Measurements from ENCODE around the gene PBX1.

PBX1 gene

DNA sequence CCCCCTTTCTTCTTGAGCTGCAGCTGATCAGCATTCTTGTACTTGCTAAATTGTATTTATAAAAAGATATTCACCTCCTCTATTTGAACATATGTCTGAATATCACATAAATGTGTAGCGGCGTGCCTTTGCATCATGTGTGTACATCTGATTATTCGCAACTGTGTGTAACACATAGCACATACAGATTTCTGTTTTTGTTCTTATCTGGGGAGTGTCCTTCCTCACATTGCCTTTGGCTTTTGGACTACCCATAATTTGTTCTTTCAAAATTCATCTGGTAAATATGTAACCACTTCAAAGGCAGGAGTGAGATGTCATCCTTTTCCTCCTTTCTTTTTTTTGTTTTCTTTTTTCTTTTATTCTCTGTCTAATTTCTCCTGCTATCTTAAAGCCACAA is 113.6 kb downstream of the PBX1 start:
- DNase-seq, result no peak

DNA sequence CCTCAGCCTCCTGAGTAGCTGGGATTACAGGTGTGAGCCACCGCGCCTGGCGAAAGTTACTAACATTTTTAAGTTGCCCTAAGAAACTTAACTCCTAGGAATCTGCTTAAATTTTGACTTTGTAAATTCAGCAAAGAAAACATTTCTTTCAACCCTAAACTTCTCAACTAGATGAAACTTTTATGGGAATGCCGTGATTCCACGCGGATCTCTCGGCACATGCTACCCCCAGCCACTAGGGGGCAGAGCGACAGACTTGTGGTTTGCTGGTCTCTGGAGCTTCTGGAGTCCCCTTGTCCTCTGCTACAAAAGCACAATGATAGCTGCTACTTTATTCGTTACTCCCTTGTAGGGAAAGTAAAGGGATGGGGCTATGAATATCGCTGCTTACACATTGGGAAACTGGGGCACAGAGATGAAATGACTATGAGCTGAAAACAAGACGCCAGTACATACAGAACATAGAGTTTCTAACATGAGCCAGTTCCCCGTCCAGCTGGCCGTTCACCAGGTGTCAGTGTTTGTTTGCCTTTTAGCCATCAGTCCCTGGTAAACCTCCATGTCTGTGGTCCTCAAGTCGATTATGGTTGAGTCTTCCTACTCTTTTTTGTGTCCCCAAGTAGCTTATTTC is 114.7 kb downstream of the PBX1 start:
- DNase-seq, result no peak

DNA sequence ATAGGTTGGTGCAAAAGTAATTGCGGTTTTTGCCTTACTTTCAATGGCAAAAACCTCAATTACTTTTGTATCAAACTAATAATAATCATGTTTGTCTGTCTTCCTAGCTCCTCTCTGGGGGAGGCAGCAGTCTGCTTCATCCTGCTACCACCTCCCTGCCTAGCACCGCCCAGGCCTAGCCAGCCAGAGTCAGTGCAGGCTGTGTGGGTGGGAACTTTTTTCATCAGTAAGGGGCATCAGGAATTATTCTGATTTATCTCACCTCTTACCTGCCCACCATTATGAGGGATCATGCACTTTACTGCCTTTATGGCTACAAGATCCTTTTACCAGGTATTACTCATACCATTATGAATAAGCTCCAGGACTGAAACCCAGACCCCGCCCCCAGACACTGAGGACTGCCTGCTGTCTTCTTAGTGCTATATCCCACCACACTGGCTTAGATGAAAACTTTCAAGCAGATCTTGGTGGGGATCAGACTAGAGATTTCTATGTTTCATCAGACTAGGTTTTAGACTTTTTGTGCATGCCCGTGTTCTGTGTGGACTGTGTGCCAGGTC is 116.4 kb downstream of the PBX1 start:
- no peak for DNase-seq

DNA sequence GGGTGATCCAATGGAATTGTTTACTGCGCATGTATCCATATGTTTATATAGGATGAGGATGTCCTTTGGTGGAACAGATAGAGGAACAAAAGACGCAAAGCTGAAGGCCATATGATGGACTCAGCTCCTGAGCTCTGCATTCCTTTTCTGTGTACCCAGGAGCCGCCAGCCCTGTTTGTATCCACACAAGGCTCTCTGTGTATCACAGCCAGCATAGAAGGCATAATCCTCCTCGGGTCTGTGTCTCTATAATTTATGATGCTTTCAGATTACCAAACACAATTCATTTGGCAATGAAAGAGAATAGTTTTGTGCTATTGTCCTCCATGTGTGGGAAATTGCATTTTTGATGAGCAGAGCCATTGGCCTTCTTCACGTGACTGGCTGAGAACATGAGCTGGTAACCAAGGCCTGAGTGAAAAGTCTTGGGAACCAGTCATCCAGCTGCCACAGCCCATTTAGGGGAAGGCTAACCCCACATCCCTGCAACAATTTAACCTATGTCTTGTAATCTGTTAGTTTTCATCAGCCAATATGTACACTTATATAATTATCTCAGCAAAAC is 119.2 kb downstream of the PBX1 start:
- DNase-seq, result no peak

DNA sequence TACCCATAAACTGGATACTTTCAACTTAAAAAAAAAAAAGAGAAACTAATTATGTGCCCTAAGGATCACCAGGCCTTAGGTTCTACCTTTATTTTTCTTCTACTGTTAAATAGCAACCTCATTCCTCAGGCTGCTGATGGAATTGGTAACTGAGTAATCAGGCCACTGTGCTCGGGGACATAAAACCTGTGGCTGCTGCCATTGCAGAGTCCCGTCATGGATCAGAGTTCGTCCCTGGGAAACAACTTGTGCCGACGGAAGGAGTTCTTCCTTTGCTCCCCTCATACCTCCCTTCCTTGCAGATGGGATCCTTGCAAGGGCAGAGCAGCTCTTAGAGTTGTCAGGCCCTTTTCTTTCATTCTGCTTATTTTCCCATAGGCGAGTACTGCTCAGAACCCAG is 123.6 kb downstream of the PBX1 start:
- DNase-seq, result no peak

DNA sequence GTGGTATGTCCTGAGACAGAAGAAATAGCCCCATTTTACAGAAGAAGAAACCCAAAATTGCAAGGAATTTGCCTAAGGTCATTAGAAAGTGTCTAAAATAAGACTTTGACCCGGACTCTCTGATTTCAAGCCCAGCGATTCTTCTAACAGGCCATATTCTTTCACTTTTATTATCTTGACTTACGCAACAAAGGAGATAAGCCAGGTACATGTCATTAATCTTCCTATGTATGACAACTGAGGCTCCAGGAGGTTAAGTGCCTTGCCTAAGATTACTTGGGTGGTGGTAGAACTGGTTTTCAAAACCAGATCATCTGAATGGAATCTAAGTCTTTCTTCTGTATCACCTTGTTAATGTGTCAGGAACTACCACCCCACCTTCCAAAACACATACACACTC is 124.3 kb downstream of the PBX1 start:
- DNase-seq, result no peak

DNA sequence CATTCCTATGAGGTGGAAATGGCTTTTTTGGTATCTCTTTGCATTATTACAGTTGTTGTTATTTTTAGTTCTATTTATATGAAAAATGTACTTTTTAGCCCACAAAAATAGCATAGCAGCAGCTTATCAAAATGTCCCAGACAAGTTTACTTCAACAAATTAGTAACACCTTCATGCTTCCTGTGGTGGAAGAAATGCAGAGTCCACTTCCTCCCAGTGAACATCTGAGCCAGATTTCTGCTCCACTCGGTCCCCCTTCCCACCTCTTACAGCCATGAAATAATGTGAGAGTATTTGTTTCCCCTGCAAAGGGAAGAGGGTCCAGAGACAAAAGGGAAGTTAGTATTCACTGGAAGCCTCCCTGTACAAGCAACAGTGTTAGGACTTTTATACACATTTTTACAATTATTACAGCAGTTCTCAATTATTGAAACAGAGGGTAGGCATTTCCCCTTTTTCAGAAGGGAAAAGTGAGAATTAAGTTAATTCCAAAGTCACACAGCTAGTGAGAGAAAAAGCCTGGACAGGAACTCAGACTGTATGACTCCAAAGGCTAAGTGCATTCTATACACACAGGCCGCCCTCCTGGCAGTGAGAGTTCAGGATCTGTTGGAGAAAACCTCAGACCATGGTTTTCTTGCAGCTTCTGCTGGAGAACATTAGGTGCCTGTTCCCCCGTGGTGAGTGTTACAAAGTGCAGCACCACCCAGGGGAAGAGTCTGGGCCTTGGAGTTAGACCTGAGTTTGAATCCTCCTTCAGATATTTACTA is 126.5 kb downstream of the PBX1 start:
- no peak for DNase-seq

DNA sequence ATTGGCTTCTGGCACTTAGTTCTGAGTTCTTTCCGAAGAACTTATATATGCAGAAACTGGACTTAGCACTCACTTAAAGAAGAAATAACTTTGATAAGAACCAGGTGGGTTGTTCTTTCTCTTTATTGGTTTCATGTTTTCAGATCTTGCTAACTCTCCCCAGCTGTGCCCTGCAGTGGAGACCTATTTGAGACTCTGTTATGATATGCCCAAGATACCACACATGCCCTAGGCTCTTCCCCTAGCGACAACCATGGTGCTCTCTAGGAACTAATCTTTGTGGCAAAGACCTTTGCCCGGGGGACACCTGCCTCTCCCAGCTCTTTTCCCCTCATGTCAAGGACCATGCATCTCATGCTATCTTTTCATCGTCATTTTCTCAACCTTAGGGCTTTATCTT is 128.8 kb downstream of the PBX1 start:
- no peak for DNase-seq

DNA sequence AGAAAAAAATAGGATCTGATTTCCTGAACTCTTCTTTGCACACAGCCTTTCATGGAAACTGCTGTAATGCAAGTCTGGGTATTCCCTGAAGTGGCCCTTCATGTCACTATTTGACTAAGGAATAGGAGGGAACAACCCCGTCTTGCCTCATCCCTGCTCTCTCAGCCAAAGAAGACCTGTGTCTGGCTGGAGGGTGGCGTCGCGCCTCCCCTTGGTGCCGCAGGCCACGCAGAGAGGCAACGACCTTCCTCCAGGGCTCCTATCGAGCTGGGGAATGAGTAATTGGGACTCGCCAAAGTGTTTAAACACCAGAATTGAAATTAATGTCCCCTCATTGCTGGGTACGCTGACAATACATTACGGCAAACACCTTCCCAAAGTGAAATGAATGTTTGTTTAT is 129.8 kb downstream of the PBX1 start:
- no peak for DNase-seq

DNA sequence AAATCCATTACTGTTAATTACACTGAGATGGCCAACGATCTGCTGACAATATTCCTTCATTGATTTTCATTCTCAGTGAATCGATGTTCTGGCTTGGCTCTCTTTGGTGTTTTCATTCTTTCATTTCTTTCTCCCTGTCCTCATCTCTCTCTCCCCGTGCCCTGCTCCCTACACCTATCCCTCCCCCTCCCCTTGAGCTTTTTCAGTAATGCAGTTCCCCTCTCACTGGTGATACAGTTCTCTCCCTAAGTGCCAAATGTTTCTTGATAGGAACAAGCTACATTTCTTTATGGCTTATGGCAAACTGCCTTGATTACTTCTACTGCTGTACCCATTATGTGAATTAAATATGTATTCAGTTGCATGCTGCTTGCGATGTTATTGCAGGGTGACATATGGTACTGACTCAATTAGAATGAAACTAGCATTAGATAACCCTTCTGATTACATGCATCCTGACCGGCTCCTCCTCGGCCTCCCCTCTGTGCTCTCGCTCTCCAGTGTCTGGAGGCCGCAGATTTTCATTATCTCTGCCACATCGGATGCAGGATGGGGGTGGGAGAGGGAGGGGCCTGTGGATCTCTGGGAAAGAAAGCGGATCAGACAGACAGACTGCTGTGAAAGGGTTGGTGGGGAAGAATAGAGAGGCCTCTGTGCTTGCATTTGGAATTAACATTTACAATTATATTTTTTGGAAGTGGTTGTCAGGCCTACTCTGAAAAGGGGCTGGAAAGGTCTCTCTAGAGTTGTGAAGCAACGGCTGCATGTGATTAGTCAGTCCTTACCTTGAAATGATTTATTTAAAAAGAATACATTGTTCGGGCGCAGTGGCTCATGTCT is 130.9 kb downstream of the PBX1 start:
- no peak for DNase-seq

DNA sequence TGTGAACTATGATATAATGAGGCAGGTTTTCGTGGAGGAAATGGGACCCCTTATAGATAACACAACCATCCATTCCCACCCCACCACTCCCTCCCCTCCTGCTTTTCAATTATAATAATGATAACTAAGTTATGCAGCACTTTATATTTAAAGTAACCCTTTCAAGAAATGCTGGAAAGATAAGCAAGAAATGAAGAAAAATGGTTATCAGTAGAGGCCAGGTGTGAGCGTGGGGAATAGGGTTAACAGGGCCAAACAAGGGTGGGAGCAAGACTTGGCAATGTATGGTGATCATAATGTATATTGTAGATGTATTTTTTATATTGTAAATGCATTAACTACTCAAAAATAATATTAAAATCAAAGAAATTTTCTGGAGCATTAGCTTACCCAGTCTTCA is 133.4 kb downstream of the PBX1 start:
- DNase-seq, result no peak

DNA sequence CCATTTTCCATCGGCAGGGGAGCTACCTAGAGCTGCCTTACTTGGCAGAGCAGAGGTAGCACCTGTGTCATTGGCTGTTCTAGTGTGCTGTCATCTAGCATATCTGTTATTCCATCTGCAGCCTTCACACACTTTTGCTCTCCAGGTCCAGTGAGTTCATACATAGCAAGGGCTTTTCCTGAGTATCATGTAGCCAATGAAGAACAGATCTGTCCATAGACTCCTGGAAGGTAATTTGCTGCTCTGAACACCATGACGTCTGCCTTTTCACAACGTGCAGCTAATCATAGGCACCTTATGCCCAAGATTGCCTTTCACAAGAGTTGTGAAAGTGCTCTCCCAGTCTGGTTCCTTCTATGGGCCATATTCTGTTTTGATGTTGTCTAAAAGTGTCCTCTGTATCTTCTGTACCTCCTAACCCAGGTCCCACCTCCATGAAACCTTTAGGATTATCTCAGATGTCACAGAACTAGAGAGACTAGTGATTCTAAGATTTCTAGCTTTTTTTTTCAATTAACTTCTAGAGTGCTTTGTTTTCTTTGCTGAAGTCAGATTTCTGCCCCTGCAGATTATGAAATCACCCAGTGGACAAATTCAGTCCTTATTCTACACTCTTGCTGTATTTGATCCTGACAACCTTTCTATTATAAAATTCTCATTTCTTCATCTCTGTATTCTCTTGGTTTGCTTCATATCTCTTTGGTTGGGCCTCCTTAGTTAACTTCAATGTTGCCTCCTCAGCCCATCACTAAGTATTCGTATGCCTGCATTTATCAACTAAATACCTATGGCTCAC is 134.8 kb downstream of the PBX1 start:
- DNase-seq, result no peak

DNA sequence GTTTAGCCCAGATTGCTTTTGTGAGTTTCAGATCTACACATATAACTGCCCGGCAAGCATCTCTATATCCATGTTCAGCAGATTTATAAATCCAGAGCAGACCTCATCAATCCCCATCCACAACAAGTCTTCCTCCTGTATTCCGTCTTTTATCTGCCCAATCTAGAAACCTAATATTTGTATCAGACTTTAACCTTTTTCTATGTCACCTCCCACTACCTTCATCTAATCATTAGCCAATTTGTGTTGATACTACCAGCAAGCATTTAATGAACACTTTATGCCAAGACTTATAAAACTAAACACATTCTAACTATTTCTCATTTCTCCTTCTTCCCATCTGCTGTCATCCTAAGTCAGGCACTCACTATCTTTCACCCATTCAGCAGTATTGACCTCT is 135.5 kb downstream of the PBX1 start:
- no peak for DNase-seq

DNA sequence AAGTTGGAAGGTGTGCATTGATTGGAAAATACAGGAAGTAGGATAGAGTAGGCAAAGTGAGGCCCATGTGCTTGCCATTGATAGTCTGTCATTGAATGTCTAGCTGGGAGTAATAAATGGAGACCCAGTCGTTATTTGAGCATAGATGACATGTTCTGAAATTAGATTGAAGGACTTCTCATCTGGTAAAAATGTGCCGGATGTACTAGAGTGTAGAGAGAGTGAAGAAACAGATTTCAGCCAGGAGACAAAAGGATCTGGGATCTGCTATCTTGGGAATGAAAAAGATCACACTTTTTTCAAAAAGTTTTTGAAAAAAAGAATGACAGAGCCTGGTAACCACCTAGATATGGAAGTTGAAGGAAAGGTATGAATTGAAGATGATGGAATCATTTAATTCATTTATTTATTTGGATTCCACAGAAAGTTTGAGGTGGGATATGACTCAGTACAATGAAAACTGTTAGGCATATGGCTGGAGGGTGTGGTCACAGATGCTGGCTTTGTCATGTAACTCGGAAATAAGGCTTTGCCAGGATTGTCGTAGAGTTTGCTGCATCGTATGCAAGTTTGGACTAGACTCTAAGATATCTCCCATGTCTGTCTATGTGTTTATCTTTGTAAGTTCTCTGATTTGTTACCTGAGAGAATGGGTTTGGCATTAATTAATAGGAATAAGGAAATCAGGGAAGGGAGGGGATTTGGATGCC is 137.1 kb downstream of the PBX1 start:
- no peak for DNase-seq

DNA sequence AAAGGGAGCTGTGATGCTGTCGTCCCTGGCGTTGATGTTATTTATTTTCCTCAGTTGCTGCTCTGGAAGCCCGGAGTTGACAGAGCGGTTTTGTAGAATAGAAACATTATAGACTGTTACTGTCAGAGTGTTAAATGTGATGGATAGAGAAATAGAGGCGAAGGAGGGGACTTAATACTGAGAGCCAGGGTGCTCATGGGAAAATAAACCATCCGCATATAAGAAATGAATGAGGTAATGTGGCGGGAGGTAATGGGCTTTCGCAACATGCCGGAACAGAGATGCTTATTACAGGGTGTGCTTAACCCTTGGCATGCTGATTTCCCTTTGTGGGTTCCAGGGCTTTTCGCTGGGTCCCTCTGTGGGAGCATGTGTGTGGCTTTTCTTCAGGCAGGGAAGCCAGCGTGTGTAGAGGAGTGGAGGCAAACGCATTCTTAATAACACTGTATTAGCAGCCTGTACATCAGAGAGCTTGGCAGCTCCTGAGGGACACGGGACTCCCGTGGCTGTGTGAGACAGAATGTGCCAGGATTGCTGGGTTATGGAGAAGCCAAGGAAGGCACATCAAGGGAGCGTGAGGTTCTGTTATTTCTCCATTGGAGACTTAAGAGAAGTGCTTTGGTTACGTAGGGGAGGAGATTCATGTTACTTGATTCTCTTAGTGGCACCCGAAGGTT is 141.0 kb downstream of the PBX1 start:
- DNase-seq, result no peak

DNA sequence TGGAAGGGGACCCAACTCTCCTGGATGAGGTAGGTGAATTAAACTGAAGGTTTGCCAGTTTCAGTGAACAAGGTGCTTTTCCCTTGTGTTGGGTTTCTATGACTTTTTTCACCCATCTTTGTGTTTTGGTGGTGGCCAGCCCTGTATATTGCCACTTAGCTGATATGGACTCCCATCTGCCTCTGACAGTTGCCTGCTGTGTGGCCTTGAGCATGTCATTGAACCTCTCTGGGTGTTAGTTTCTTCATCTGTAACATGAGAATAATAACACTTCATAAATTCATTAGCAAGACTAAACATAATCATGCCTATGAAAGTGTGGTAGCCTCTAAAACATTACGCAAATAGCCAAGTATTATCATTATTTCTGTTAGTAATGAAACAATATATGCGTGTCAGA is 141.7 kb downstream of the PBX1 start:
- no peak for DNase-seq

DNA sequence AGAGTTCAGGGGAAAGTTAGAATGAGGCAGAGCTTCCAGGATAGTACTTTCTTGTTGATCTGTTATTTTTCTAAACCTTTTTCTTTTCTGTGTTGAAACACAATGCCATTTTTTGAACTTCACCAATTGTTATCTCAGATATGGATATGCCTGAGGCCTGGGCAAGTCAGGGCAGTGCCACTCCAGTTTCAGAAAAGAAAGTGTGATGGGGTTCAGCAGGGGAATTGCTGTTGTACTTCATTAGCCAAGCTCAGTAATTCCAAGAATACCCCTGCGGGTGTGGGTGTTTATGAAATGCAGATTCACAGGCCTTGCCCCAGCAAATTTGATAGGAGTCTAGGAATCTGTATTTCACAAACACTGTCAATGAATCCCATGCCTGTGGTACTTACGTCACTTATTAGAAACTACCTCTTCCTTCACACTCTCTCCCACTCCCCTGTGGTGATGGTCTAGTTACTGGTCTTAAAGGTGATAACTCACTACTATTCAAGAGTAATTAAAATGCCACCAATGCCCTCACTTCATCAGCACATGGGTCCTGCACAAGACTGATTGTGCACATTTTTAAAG is 142.3 kb downstream of the PBX1 start:
- no peak for DNase-seq

DNA sequence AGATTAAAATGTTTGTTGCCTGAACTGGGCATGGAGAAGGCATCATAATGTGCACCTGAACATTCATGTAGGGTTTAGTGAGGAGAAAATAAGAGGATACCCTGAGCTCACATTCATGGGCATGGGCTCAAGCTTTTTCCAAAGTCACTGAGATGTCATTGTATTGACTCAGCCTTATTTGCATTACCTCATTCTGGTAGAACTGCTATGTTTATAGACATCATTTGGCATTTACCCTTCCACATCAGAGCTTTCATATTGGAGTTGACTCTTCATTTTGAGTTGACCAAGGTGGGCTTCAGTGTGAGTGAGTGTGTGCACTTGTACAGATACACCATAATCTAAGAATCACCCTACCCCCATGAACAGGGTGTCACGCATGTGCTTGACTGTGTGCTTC is 143.2 kb downstream of the PBX1 start:
- no peak for DNase-seq

DNA sequence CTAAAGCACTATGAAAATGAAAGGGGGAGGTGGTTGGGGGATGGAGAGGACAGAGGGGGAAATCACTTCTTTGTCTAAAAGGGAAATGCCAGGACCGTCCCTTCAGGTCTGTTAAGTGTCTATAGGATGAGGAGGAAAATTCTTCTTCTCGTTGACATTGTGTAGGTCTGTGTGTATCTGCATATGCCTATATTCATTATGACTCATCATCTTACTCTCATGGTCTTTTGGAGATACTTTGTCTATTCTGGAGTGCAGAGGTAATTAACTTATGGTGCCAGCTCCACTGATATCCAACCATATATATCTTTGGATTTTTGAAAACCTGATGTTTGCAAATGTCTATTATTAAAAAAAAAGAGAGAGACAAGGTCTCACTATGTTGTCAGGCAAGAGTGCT is 143.7 kb downstream of the PBX1 start:
- DNase-seq, result no peak

DNA sequence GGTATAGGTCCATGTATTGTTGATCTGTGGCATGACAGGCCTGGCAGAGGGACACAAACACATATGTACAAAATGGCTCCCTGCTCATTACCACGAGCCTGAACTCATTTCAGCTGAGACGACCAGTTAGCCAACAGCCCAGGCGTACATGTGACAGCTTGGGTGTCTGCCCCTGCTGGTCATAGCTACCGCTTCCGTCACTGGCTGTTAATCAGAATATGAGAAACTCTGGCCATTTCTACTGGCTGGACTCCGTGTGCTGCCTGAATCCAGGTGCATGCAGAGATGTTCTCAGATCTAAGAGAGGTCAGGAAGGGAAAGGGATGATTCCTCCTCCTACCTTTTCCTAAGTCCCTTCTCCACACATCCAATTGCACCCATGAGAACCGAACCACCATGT is 144.5 kb downstream of the PBX1 start:
- no peak for DNase-seq

DNA sequence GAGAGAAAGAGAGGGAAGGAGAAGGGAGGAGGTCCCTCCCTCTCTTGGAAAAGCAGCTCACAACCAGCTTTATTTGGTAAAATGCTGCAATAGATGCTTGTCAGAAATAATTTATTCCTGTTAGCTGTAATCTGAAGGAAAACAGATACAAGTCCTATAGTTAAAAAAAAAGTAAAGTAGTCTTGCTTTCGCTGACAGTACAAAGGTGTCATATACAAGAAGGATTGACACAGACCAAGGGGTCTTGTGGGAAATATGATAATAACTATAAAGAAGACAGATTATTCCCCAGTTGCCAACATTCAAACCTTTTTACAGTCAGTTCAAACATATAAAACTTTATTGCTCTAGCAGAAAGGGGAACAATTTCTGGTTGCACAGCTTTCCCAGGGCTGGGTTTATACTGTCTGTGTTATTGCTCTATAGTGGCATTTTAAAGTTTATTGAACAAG is 145.0 kb downstream of the PBX1 start:
- DNase-seq, result no peak

Measured in T-helper 9 cell (primary cell).